Pancreas (tissue), 10 donors: ENCODE results near the gene ST6GAL1. TPM values are rescaled to one million over a fixed set of nuclear protein-coding genes. Genes with fewer than 3 reads are reported as not detected.
A peak's percentile ranks its signal among the peaks of the same experiment; 100 is the strongest.

Experiments
- ATAC-seq, 4 donors: fragments of 200-7000 bp; cut with Tn5 transposase; one replicate each; pipeline versions ENCODE4 v1.8.0 to v1.9.1; 2020; ENCODE audit warnings: mild to moderate bottlenecking in 4 of 4, moderate library complexity in 4 of 4
- DNase-seq, 6 donors: peaks; one replicate each; pipeline ENCODE4 v3.0.0-alpha.2; 2020
- FAIRE-seq: peaks from 2 replicates; lab custom pipeline; 2012; peaks lifted over from hg19 to GRCh38; lab: Jason Lieb, UNC
- H3K27ac ChIP-seq, 4 donors: fragments of 200-600 bp; sonication (generic); 1 replicate in 3 of 4; 2 replicates in 1 of 4; pipeline versions ENCODE4 v1.5.0 to v1.8.0; 2020
- H3K27me3 ChIP-seq, 4 donors: fragments of 200-600 bp; one replicate each; pipeline ENCODE4 v1.8.0; 2021
- H3K36me3 ChIP-seq, 3 donors: fragments of 200-600 bp; sonication (generic) in 1 of 3; one replicate each; pipeline versions ENCODE4 v1.5.0 to v1.8.0; 2020 to 2021
- H3K4me1 ChIP-seq, 3 donors: fragments of 200-600 bp; one replicate each; pipeline ENCODE4 v1.8.0; 2021
- H3K4me3 ChIP-seq, 4 donors: fragments of 200-600 bp; sonication (generic) in 2 of 4; one replicate each; pipeline versions ENCODE4 v1.5.0 to v1.8.0; 2020 to 2021
- H3K9me3 ChIP-seq, 4 donors: fragments of 200-600 bp; one replicate each; pipeline ENCODE4 v1.8.0; 2021
- WGBS, 2 donors: extraction: QIAGEN DNeasy Blood & Tissue Kit; methylation state at CpG; one replicate each; pipeline ENCODE4 v1.1.7; 2013; 5-methylcytosine and 5-hydroxymethylcytosine counted together
- intact Hi-C, 3 donors: fragments of 100-400 bp; cut with DNase I; formaldehyde crosslinking; loops; one replicate each; pipeline versions ENCODE4 v1.11.1 to v1.14.2; 2022
- polyA plus RNA-seq, 2 donors: library from polyadenylated mRNA; stranded (reverse); fragments of 200-250 nt; gene quantifications; one replicate each; pipeline ENCODE4 v1.2.3, GENCODE V29; 2013
- total RNA-seq, 6 donors: library from RNA; stranded (reverse); fragmentation: NEBNext Ultra II Directional in 4 of 6; extraction: Animal tissue kit (Norgen Biotek cat#: 25700) in 4 of 6; gene quantifications; one replicate each; pipeline versions ENCODE4 v1.2.1 to v1.2.4, GENCODE V29; 2021 to 2023
- TF ChIP-seq, protein P1 (sequence below), 4 donors: fragments of 200-600 bp; sonication (generic) in 3 of 4; IDR thresholded peaks; one replicate each; pipeline versions ENCODE4 v1.5.0 to v1.8.0; 2021; ENCODE audit warnings: antibody characterized with exemption in 4 of 4
- donor health status: healthy with polysubstance abuse.
- donor health status: DM: no; HTN: no; CAD: no; lungs with moderate emphysema.
- donor health status: DM: no; HTN: no; CAD: no.
- donor health status: control.
- donor health status: control.
- donor health status: Bipolar disorder and iron deficiency.
- donor health status: DM: yes; HTN: yes; CAD: no.
- donor health status: DM: no; HTN: no; CAD: no.
- donor health status: DM: no; HTN: no; CAD: no.
- donor health status: DM: yes; HTN: yes; CAD: no.

The ST6GAL1 gene
- total and polyA plus RNA-seq, 8 donors: 4.8 to 36.6 (median 8.3) TPM

- DNase-seq: no peak
- no peak for FAIRE-seq
- no peak overlapping the region for H3K27ac ChIP-seq
- TF ChIP-seq, protein P1, sequence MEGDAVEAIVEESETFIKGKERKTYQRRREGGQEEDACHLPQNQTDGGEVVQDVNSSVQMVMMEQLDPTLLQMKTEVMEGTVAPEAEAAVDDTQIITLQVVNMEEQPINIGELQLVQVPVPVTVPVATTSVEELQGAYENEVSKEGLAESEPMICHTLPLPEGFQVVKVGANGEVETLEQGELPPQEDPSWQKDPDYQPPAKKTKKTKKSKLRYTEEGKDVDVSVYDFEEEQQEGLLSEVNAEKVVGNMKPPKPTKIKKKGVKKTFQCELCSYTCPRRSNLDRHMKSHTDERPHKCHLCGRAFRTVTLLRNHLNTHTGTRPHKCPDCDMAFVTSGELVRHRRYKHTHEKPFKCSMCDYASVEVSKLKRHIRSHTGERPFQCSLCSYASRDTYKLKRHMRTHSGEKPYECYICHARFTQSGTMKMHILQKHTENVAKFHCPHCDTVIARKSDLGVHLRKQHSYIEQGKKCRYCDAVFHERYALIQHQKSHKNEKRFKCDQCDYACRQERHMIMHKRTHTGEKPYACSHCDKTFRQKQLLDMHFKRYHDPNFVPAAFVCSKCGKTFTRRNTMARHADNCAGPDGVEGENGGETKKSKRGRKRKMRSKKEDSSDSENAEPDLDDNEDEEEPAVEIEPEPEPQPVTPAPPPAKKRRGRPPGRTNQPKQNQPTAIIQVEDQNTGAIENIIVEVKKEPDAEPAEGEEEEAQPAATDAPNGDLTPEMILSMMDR (IDR thresholded peaks at IDR 0.05): no peak
- intact Hi-C loops: no loop called here
- 55 to 75% methylated on average over 8 of the region's 8 CpGs for WGBS, 2 donors
- no peaks in the 10 kb centered on the region for H3K9me3 ChIP-seq
- H3K4me1 ChIP-seq: no peaks in the 10 kb centered on the region
- no peak for ATAC-seq
- no peaks in the 10 kb centered on the region for H3K27me3 ChIP-seq
- no peaks in the 10 kb centered on the region for H3K36me3 ChIP-seq
- H3K4me3 ChIP-seq: no peak overlapping the region
Observed at GRCh38 chr3:187079090-187080022, 149.0 kb downstream of the ST6GAL1 start.

DNA sequence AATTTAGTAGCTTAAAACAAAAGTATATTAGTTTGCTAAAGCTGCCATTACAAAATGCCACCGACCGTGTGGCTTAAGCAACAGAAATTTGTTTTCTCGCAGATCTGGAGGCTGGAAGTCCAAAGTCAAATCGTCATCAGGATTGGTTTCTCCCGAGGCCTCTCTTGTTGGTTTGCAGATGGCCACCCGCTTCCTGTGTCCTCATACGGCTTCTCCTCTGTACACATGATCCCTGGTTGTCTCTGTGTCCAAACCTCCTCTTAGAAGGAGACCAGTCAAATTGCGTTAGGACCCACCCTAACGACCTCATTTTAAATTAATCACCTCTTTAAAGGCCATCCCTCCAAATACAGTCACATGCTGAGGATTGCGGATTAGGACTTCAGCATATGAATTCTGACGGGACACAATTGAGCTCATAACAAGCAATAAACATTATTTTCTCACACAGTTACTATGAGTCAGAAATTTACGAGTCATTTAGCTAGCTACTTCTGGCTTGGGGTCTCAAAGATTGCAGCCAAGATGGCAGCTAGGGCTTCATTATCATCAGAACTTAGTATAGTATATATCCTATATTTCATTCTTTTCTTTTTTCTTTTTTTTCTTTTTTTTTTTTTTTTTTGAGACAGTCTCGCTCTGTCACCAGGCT, 150.6 kb downstream of the ST6GAL1 start:
- Histone ChIP-seq H3K27ac (no peak overlapping the region), H3K27me3 (no peaks in the 10 kb centered on the region), H3K9me3 (no peaks in the 10 kb centered on the region), H3K4me3 (no peak overlapping the region), H3K36me3 (no peaks in the 10 kb centered on the region), H3K4me1 (no peaks in the 10 kb centered on the region)
- TF ChIP-seq, protein P1 (IDR thresholded peaks at IDR 0.05): no peak
- ATAC-seq: no peak
- no peak for FAIRE-seq
- DNase-seq: no peak
- 73 to 79% methylated on average over 13 of the region's 13 CpGs for WGBS, 2 donors
- intact Hi-C loops: no loop called here

DNA sequence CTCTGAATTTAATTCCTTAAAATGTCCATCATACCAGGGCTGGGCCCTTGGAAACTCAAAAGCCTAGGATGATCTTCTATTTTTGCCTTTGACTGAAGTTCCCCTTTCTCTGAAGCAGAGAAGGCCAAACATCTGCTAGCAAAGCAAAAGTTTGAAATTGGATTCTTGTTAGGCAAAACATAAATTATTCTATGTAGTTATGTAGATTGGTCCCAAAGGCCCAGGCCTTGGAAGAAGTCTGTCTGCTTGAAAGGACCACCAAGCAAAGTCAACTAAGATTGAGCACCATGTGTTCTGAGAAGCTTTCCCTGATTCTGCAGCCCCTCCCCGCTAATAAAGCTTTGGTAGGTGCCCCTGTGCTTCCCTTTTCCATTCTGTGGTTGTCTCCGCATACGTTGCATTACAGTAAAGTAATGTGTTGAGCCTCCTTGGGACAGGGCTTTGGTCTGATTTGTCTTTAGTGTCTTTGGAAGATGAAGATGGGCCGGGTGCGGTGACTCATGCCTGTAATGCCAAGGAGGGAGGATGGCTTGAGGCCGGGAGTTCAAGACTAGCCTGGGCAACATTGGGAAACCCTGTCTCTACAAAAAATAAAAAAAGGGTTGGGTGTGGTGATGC, 152.5 kb downstream of the ST6GAL1 start:
- no peak for DNase-seq
- H3K4me1 ChIP-seq: no peaks in the 10 kb centered on the region
- FAIRE-seq: no peak
- whole genome bisulfite sequencing, 2 donors: 78 to 89% methylated on average over 6 of the region's 6 CpGs
- no peak overlapping the region for H3K27ac ChIP-seq
- intact Hi-C loops: no loop called here
- H3K36me3 ChIP-seq: no peaks in the 10 kb centered on the region
- TF ChIP-seq, protein P1 (IDR thresholded peaks at IDR 0.05): no peak
- no peak overlapping the region for H3K4me3 ChIP-seq
- peak in 1 of 4 donors; percentile 30 for ATAC-seq
- no peaks in the 10 kb centered on the region for H3K27me3 ChIP-seq
- H3K9me3 ChIP-seq: no peaks in the 10 kb centered on the region

DNA sequence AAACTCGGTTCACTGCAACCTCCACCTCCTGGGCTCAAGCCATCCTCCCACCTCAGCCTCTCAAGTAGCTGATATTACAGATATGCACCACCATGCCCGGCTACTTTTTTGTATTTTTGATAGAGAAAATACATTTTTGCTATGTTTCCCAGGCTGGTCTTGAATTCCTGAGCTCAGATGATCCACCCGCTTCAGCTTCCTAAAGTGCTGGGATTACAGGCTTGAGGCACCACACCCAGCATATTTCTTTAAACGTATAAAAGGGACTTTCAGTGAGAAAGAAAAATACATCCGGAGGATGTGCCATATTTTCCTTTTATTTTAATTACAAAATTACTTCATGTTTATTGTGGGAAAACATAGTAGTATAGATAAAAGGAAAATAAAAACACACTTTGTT, 153.8 kb downstream of the ST6GAL1 start:
- no peak for ATAC-seq
- no peaks in the 10 kb centered on the region for H3K4me1 ChIP-seq
- no peak for DNase-seq
- no peak overlapping the region for H3K27ac ChIP-seq
- H3K4me3 ChIP-seq: no peak overlapping the region
- 58 to 74% methylated on average over 5 of the region's 5 CpGs for WGBS, 2 donors
- H3K36me3 ChIP-seq: no peaks in the 10 kb centered on the region
- H3K9me3 ChIP-seq: no peaks in the 10 kb centered on the region
- FAIRE-seq: no peak
- TF ChIP-seq, protein P1 (IDR thresholded peaks at IDR 0.05): no peak
- intact Hi-C loops: no loop called here
- H3K27me3 ChIP-seq: no peaks in the 10 kb centered on the region
